OCI-M2 (cell line): ENCODE results near the gene PDE4D.

ENCODE experiments used
- DNase-seq: peaks from one replicate; lab custom pipeline; 2025; ENCODE audit not compliant: unreplicated experiment; lab: John Stamatoyannopoulos, UW

The PDE4D gene

DNA sequence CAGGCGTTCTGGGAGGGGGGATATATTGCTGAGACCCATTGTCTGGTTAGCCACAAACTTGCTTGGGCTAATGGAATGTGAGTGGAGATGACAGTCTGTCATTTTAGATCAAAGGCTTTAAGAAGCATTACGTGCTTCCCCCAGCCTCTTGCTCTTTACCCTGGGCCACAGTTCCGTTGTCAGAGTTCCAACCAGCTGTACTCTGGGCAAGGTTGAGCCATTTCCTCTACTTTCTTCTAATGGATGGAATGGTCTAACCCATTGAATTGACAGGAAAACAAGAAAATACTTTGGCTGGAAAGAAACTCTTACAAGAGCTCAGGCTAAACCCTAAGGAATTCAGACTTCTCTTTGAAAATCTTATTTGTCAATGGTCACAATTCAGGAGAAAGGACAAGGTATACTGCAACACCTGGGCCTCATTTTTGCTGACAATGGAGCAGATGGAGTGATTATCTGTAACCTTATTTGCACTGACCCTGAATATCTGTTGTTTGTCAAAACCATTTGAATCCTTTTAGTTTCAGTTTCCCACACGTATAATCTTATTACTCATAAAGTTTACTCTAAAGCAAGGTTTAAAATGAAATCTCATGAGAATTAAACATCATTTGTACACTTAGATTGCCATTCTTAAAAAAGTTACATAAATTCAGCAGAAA lies 231.4 kb downstream of the PDE4D start:
- DNase-seq: no peak

DNA sequence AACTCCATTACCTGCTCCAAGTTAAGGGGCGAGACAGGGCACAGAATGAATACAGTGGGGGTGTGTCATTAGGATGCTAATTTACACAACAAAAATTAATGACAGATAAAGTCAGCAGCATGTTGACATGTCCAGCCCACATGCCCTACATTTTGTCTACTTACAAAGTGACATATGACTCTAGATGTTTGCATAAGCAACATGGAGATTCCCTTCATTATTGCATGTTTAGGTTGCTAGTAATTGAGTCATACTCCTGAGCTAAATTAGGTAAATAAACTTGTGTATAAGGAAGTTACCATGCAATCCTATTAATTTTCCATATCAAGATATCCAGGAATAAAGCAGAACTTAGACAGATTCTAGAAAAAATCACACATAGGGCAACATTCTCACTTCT lies 232.2 kb downstream of the PDE4D start:
- no peak for DNase-seq

DNA sequence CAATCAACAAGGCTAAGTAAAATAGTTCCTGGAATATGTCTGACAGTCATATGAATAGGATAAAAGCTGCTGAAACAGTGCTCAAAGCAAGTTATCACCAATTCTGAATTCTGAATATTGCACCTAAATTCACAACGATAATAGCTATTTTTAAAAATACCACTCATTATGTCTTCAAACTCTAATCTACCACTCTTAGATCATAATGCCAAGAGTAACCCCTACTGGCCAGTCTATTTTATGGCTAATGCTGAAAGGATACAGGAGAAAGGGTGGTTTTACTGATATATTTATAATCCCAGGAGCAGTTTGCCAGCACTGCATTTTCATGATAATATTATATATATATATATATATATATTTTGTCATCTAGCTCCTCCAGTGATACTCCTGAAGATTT lies 232.8 kb downstream of the PDE4D start:
- DNase-seq: no peak

DNA sequence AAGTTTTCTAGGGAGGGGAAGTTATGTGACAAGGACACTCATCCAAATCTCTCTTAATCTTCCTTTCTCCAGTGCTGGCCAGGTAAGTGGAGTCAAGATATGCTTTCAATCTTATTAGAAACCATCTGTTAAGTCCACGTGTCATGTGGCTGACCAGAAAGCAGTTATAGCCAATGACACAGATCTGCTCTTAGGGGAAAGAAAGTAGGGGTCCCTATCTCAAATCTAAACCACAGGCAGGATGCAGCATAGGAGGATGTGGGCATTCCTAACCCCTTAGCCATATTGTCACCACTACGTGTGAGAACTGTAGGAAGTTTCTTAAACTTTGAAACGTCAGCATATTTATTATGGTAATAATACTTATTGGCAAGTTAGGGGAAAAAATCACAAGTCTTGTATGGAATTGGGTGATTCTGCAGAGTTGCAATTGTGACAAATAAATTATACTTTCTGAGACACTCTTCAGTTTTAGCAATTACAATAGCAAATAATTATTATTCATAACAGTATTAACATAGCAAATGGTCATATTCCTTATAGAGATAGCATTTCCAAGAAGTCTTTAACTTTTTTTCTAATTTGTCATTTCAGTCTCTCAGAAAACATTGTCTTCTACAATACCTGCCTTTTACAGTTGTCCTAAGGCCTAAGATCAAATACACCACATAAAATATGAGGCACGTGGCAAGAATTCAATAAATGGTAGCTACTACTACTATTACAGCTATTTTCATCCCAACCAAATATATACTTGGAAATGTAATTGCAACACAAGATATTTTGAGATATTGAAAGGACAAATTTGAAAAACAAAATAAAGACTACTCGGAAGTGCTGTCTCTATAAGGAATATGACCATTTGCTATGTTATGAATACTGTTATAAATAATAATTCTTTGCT lies 236.9 kb downstream of the PDE4D start:
- DNase-seq: no peak

DNA sequence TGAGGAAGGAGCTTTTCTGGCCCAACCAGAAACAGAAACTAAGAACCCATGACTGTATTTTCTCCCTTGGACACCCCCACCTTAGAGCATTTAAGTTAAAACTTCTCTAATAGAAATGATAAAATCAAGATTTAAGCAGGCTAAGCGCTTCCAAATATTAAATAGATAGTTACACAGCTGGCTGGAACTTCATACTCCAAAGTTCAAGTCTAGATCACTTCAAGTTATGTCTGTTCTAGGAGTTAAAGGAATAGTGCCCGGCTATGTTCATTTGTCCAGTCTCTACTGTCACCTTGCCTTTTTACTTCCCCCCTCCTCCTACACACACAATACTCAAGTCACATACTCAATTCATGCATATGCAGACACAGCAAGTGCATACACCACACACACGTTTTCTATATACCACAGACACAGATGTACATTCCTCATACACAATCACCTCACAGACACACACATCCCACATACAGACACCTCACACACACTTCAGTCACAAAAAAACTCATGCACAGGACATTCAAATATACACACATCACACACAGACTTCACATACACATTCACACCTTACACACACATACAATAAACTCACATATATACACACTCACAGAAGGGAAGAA lies 237.7 kb downstream of the PDE4D start:
- no peak for DNase-seq

DNA sequence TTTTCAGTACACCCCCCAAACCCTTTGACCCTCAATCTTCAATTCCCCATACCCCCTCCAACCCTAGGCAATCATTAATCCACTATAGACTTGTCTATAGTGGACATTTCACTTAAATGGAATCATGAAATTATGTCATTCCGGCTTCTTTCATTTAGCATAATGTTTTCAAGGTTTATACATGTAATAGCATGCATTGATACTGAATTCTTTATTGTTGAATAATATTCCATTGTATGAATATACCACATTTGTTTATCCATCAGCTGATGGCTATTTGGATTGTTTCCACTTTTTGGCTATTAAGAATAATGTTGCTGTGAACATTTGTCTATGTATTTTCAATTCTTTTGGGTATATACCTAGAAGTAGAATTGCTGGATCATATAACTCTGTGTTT lies 238.8 kb downstream of the PDE4D start:
- DNase-seq: no peak

DNA sequence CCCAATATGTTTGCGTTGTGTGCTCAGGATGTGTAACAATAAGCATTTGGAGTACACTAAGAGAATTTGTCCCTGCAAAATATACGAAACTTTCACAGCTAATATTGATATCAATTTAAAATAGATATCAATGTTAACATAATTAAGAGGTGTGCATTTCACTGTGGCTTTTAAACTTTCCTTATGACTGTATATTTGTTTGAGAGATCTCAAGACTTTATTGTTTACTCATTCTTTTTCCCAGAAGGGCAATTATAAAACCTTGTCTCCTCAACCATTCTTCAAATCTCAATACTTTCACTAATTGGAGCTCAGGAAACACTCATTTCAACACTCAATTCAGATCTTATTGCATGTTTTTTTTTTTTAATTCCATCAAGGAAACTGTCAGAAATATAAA lies 241.1 kb downstream of the PDE4D start:
- DNase-seq: no peak

DNA sequence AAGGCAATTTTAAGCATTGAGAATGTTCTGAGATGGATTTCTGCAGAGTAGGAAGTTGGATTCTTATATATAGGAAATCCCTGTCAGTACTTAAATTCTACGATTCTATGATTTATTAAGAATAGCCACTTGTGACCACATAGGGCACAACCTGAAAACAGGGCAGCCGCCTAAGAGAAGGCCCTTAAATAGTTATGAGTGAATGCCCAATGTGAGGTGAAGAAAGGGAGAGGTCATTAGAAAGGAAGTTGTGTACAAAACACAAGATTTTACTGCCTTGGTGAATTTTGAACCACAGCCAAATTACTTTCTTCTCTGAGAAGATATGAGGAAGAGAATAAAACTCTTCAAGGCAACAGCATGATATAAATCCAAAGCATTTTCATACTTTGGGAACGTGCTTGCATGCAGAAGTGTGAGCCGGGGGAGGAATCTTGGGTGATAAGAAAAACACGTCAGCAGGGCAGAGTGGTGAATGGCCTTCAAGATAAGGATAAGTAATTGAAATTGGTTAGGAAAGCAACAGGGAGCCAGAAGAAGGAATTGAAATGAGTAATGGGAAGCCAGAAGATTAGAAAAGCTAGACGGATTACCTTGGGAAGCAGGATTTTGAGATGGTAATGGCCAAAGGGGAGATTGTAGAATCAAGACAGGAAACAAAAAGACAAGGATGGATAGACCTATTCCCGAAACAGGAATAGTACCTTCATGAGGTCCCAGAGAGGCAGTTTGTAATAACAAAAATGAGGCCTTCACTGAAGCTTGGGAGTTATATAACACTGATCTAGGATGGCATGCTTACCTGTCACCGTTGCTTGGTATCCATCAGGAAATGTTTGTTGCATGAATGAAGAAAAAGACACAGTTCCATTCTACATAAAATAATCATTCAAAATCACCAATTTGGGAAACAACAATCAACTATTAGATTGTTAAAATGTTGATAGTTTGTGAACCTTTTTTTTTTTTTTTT lies 244.3 kb downstream of the PDE4D start:
- DNase-seq: no peak

DNA sequence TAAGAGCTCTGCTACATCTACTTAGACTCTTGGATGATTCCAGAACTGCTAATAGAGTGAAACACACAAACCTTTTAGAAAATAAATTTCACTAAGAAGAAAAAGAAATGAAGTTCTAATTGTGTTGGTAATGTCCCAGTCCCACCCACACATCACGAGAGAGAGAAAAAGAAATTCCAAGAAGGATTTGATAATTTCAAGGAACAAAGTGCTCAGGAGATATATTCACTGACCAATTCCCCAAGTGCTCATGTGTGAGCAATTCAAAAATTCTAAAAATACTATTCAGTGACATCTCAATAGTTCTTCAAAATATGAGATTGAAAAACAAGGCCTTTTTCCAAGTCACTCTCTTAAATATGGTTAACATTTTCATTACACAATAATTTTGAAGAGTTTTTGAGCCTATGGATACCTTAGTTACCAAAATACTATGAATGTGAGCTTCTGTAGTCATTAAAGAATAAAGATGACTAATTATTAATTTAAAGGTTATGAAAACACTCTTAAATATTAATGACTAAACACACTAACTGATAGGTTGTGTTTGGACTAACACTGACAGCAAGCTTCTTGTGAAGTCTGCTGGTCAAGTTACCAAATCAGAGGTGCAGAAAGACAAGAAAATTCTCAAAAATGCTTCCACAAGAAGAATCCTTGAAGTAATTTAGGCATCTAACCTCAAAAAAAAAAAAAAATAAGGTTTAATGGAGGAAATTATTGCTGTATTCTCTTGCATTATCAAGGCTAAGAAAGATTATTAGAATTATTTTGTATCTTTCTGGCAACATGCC lies 245.3 kb downstream of the PDE4D start:
- DNase-seq: no peak

DNA sequence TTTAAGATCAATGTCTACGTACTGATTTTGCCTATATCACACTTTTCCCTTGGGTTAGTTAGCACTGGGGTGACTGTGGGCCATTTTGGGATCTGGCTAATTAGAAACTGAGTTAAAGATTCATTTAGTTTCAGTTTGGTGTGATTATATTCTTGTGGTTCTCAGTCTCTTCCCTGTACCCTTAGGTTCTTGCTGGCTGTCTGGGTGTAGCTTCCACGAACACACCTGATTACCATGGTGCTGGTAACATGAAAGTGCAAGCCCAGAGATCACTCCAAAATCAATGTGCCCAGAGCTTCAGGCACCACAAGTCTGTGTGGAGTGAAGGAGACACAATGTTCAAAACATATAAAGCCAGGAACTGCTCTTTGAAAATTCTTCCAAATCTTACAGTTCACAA lies 248.1 kb downstream of the PDE4D start:
- DNase-seq: no peak

DNA sequence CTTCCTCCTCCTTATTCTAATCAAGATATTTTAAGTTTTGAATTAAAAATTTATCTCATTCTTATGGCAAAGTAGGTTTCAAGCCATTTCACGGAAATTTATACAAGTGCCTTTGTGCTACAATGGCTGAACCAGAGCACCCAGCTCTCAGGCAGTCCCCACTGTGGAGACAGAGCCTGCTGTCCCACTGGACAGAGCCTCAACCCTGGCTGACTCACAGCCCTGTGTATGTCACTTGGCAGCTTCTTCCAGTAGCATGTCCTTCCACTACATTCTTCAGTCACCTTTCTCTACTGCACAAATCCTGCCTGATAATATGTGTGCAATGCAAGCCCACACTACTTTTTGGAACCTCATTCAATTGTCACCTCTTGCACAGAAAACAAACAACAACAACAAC lies 253.1 kb downstream of the PDE4D start:
- DNase-seq: no peak

DNA sequence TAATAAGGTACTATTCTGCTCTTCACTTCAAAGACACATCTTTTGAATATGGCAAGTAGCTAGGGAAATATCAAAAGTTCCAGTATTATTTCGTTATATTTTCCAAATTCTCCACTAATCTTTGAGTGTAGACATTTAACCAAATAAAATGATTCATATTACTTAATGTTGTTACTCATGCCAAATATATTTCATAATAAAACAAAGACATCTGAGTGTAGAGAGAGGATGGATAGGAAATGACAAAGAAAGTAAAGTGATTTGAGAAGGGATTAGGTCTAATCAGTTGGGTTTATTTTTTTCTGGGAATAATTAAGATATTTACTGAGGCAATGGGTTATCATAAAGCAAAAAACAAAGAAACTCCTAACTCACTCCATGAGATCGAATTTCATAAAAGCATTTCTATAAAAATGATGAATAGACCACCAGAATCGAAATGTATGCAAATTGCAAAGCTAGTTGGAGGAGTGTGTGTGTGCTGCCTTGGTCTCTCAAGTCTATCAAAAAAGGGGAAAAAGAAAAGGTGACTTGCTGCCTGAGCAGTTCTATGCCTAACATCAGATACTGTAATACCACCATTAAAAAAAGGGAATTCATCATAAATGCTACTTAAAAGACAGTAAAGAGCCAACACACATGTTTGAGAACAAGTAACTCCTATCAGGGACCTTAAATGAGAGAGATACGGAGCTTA lies 255.5 kb downstream of the PDE4D start:
- DNase-seq: no peak

DNA sequence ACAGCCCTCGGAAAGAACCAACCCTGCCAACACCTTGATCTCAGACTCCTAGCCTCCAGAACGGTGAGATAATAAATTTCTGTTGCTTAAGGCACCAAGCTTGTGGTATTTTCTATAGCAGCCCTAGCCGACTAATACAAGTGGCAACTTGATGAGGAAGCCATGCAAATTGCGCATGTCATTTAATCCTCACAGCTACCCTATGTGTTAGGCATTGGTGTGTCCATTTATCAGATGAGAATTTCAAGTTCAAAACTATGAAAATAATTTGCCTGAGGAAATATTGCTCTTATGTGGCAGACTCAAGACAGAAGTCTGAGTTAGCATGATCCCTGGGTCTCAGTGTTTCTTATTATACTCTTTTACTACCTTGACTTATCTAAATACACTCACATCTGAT lies 264.0 kb downstream of the PDE4D start:
- no peak for DNase-seq

DNA sequence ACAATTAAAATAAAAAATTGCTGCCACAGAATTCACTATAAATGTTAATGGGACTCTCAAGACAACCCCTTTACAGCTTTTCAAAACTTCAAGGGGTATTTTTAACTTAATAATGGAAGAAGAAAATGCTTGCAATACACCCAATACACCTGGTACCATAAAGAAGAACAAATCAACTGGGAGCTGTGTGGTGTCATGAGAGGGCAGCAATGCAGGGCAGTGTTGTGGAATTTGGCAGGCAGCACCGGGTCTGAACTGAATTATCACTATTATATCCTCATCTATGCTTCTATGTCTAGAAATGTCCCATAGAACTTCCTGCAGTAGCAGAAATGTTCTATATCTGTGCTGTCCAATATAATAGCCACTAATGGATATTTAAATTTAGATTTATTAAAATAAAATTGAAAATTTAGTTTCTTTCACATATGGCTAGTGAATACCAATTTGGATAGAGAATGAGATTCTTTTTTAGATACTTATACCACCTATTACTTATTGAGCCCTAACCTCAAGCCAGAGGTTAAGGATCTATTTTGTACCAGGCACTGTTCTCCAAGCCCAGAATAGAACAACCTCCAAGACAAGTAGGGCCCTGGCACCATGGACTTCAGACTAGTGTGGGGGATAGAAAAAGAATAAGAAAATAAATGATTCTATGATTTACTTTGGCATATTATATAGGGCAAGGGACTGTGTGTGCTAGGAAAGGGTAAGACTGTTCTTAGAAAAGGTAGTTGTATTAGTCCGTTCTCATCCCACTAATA lies 265.3 kb downstream of the PDE4D start:
- no peak for DNase-seq

DNA sequence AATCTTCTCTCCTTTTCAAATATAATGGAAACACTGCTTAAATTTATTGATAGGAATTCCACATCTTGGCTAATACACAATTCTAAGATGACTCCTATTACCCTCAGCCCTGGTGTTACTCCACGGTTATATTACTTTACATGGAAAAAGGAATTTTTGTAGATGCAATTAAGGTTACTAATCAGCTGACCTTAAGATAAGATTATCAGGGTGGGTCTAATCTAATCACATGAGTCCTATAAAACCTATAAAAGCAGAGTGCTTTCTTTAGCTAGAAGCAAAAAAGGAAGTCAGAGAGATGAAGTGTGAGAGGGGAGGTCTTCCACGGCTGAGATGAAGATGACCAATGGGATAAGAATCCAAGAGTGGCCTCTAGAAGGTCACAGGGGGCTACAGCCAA lies 268.6 kb downstream of the PDE4D start:
- DNase-seq: no peak

DNA sequence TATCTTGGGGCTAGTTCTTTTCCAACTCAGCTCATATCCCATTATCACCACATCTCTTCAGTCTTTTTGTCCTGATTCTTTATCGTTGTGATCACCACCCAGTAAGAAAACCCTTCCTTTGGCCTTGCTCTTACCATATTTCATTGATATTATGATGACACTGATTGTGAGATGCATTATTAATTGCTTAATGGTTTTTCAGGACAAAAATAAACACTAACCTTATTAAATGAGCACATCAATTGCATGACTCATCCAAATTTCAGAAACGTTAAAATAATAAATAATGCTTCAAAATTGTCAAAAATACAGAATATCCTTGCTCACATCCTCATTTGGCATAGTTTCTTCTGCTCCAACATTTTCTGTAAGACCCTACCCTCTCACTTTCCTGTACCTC lies 270.7 kb downstream of the PDE4D start:
- DNase-seq: no peak

DNA sequence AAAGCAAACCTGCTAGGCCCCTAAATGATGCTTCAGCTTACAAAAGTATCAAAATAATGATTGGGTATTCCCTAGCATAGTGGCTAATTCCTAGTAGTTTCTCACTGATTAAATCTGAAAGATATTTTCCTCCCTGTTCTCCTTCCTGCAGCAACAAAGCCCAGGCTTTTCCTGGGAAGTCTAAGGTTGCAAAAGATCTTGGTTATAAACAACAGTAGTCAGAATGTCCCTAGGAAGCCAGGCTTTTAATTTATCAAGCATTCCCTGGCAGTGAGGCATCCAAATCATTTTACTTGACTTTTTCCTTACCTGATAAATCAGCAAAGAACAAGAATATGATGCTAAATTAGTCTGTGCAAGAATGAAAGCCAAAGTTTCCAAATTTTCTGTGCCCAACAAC lies 272.0 kb downstream of the PDE4D start:
- no peak for DNase-seq

DNA sequence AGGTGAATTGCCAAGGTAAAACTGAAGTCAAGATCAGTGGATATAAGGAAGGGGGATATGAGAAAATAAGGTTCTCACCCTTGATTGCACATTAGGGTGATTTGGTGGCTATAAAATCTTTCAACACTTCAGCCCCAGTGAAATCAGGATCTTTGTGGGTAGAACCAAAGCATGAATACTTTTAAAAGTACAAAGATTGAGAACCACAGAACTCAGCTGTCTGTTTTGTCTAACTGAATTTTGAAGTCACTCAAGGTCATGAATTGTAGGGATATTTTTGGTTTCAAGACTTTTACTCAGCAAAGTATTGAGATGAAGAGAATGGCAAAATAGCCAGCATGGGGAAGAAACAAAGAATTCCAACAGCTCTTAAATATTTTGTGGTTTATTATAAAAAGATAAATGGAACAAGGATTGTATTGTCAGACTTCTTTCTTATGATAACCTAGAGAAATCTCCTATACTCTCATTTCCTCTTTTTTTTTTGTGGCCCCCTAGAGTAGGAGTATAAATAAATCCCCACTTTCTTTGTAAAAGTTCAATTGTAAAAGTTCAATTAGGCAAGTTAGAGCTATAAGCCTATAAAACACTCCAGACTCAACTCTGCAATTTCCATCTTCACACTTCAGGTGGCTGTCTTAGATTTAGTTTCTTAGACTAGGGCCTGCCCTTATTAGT lies 272.9 kb downstream of the PDE4D start:
- no peak for DNase-seq
